ENCODE measurements around the gene ARMC7.
"Not testable (repeated sequence)": the region's sequence is repeated elsewhere in the genome, so short reads cannot be mapped to it uniquely, and the experiment has no call there.

ARMC7 gene

DNA sequence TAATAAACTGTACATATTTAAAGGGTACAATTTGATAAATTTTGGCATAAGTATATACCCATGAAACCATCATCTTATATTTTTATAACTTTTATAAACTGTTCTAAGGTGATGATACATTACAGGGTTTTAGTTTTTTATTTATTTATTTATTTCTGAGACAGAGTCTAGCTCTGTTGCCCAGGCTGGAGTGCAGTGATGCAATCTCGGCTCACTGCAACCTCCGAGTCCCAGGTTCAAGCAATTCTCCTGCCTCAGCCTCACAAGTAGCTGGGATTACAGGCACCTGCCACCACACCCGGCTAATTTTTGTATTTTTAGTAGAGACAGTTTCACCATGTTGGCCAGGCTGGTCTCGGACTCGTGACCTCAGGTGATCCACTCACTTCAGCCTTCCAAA is 18.2 kb downstream of the ARMC7 start:
- DNase-seq (ENCODE audit: extremely low read depth in 1 of 2, low read depth in 1 of 2): not testable (repeated sequence)

DNA sequence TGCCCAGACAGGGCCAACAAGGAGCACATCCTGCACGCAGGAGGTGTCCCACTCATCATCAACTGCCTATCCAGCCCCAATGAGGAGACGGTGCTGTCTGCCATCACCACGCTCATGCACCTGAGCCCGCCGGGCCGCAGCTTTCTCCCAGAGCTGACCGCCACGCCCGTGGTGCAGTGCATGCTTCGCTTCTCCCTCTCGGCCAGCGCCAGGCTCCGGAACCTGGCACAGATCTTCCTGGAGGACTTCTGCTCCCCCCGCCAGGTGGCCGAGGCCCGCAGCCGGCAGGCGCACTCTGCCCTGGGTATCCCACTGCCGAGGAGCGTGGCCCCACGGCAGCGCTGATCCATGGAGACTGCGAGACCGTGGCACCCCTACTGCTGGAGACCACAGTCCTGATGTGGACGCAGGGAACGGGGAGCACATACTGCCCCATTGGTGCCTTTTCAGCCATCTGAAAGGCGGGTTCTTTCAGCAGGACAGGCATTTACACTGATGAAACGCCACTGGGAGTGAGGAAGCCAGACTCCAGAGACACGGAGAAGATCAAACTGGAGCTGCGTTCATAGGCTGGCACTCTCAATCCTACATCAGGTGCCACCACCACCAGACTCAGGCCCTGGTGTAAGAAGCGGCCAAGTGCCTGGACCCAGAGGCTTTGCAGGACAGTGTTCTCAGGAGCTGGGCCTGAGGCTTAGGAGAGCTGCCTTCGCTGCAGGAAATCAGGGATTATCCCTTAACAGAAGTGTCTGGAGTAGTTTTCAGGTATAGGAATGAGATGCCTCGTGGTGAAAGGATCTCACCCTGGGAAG is 19.1 kb downstream of the ARMC7 start:
- DNase-seq (ENCODE audit: extremely low read depth in 1 of 2, low read depth in 1 of 2): no peak

DNA sequence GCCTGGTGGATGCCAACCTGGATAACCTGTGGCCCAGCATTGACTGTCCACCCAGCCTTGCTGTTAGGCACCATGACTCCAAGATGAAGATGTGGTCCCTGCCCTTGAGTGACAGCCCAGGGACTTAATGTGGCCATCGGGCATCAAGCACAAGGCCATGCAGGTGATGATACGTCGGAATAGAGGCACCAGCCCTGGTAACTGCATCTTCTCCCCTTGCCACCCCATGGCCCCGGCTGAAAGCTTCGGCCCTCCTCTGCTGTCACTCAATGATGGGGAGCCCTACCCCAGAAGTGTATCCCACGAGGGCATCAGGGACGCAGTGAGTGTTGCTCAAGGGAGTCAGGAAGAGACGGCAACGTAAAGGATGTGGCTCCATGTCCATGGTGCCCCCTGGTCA is 19.8 kb downstream of the ARMC7 start:
- no peak for DNase-seq (ENCODE audit: extremely low read depth in 1 of 2, low read depth in 1 of 2)

DNA sequence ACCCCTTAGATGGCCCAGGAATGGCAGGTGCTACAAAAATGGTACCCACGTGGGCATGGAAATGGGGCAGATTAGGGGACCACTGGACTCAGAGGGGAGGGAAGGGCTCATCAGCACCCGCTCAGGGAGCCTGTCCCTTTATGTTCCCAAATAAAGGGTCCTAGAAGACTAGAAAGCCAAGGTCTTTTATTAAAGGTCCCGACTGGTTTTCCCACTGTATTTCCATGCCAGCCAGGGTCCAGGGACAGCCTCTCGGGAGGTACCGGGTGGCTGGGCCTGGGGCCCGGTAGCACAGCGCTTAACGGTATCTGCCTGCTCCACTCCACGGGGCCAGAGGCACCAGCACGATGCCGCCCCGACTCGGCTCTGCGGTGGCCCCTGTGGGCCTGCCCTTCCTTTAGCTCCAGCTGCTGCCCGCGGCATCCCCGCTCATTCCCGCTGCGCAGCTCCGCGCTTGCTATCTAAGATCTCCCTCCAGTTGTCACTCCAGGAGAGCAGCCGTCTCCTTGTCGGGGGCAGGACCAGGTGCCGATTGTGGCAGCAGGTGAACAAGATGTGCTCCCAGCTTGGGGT is 20.4 kb downstream of the ARMC7 start:
- DNase-seq (ENCODE audit: extremely low read depth in 1 of 2, low read depth in 1 of 2): no peak

DNA sequence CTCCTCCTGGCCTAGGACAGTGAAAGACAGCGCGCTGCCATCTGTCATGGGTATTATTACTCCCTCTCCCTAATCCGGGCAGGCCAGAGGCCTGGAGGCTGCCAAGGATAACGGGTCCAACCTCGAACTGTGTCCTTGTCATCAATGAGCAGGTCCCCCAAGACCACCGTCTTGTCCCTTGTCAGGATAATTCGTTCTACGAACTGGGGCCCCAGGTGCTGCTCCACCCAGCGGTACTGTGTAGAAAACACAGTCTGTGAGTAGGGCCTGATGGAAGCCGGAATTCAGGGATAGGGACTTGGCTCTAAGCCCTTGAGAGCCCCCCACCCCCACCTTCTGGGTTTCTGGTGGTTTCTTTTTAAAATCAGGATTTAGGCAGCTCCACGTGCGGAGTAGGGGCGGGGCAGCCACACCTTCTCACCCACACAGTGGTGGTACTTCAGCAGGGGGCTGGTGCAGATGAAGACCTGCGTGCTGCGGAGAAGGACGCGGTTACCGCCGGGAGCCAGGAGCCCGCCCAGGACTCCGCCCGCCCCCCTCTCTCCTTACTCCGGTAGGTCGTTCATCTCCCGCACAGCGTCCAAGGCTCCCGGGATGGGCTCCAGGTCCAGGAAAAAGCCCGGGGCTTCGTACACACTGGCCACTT is 21.0 kb downstream of the ARMC7 start:
- peak in 1 of 2 donors; percentile 17 for DNase-seq (ENCODE audit: extremely low read depth in 1 of 2, low read depth in 1 of 2)

DNA sequence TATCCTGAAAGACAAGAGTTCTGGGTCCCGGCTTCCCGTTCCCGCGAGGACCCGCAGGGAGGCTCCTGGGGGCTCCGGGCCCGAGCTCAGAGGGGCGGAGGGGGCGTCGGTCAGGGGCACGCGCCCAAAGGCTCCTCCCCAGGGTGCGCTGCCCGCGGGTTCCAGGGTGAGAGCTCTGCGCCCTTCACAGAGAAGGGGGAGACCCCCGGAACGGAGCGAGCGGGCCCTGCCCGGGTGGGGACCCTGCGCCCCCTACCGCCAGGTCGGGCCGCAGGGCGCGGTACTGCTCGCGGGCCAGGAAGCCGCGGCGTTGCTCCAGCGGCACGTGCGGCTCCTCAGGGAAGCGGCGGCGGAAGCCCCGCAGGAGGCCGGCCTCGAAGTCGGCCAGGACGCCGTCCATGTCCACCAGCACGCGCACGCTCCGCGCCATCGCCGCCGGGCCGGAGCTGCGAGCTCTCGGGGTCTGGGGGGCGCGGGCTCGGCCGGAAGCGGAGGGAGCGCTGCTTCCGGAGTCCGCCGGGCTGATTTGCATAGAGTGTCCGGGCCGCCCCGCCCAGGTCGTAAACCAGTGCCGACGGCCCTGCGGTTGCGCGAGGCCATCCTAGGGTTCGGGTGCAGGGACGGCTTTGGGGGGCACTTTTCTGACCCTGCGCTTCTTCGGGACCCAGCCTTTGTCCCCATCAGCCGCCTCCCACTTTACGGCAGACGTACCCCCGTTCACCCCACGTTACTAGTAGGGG is 21.7 kb downstream of the ARMC7 start, which contains the start of gene NT5C:
Gene NT5C (minus strand): TSS at position 465 of the 740 bp plus-strand sequence. CDS start 35 bp downstream, at position 430.
- DNase-seq (ENCODE audit: extremely low read depth in 1 of 2, low read depth in 1 of 2): peak in 1 of 2 donors; percentile 47

DNA sequence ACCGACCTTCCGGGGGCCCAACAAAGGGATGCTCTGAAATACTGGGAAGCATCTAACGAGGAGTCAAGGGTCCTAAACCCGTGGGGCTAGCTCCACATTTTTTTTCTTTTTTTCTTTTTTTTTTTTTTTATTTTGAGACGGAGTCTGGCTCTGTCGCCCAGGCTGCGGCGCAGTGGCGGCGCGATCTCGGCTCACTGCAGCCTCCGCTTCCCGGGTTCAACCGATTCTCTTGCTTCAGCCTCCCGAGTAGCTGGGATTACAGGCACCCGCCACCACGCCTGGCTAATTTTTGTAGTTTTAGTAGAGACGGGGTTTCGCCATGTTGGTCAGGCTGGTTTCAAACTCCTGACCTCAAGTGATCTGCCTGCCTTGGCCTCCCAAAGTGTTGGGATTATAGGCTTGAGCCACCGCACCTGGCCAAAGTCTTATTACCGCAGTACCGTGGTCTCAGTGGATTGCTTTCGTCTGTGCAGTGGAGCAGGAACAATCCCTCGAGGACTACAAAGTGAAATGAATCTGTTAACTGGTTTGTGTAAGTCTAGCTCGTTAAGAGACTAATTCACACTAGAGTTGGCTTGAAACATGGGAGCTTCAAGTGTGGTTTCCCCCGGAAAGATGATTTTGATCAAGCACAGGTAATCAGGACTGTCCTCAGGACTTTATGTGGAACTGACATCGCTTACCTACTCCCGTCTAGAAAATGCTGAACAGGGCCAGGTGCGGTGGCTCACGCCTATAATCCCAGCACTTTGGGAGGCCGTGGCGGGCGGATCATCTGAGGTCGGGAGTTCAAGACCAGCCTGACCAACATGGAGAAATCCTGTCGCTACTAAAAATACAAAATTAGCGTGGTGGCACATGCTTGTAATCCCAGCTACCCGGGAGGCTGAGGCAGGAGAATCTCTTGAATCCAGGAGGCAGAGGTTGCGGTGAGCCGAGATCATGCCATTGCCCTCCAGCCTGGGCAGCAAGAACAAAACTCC is 22.5 kb downstream of the ARMC7 start:
- DNase-seq (ENCODE audit: extremely low read depth in 1 of 2, low read depth in 1 of 2): not testable (repeated sequence)

DNA sequence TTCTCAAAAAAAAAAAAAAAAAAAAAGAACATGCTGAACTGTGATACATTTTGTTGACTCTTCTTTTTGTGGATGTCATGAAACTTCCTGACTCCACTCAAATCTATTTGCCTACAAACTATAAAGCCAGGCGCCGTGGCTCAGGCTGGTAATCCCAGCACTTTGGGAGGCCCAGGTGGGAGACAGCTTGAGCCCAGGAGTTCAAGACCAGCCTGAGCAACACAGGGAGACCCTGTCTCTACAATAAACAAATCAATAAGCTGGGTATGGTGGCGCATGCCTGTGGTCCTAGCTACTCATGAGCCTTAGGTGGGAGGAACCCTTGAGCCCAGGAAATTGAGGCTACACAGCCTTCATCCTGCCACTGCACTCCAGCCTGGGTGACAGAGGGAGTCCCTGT is 23.2 kb downstream of the ARMC7 start:
- DNase-seq (ENCODE audit: extremely low read depth in 1 of 2, low read depth in 1 of 2): no peak

DNA sequence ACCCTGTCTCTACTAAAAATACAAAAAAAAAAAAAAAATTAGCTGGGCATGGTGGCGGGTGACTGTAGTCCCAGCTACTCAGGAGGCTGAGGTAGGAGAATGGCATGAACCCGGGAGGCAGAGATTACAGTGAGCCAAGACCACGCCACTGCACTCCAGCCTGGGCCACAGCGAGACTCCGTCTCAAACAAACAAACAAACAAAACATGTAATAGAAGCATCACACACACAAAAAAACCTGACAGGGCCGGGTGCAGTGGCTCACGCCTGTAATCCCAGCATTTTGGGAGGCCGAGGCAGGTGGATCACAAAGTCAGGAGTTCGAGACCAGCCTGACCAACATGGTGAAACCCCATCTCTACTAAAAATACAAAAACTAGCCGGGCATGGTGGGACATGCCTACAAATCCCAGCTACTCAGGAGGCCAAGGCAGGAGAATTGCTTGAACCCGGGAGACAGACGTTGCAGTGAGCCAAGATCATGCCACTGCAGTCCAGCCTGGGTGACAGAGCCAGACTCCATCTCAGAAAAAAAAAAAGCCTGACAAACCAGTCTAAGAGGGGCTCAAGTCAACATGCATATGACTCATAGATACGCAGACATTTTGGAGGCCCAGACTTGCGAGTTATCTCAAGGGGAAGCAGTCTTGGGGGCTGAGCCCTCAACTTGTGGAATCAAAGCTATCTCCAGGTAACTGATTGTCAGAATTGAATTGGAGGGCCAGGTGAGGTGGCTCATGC is 24.0 kb downstream of the ARMC7 start:
- DNase-seq (ENCODE audit: extremely low read depth in 1 of 2, low read depth in 1 of 2): not testable (repeated sequence)

DNA sequence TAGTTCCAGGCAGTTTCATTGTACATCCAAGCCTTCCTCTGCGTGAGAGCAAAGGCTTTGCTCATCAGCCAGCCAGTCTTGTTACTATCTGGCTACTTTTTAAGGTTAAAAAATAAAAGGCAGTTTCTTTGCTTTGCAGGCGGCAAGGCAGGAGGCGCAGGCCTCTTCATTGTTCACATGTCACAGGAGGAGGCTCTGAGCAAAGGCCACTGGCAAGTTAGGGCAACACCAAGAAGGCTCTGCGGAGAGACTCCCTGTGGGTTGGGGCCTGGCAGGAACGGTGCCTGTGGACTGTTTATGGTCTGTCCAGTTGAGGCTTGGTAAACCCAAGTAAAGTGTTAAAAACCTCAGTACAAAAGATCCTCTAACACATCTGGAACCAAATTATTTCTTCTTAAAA is 25.7 kb downstream of the ARMC7 start:
- DNase-seq (ENCODE audit: extremely low read depth in 1 of 2, low read depth in 1 of 2): no peak

DNA sequence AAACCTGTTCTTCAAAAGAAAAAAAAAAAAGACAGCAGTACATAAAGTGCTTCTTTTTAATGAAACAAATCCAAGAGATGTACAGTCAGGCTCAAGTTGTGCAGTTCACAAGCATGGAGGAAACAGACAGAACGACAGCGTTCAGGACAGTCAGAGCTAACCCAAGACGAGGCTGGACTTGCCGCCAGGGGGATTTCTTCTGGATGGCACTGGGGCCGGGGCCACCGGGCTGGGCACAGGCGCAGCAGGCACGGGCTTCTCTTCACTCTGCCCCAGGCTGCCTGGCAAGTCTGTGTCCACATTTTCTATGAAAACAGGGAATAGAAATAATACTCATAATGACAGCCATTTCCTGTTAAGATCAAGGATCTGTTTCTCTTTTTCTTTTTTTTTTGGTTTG is 26.2 kb downstream of the ARMC7 start:
- no peak for DNase-seq (ENCODE audit: extremely low read depth in 1 of 2, low read depth in 1 of 2)

DNA sequence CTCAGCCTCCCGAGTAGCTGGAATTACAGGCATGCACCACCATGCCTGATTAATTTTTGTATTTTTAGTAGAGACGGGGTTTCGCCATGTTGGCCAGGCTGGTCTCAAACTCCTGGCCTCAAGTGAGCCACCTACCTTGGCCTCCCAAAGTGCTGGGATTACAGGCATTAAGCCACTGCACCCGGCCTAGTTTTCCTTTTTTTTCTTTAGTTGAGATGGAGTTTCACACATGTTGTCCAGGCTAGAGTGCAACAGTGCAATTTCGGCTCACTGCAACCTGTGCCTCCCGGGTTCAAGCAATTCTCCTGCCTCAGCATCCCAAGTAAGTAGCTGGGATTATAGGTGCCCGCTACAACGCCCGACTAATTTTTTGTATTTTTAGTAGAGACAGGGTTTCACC is 28.0 kb downstream of the ARMC7 start:
- DNase-seq (ENCODE audit: extremely low read depth in 1 of 2, low read depth in 1 of 2): not testable (repeated sequence)

DNA sequence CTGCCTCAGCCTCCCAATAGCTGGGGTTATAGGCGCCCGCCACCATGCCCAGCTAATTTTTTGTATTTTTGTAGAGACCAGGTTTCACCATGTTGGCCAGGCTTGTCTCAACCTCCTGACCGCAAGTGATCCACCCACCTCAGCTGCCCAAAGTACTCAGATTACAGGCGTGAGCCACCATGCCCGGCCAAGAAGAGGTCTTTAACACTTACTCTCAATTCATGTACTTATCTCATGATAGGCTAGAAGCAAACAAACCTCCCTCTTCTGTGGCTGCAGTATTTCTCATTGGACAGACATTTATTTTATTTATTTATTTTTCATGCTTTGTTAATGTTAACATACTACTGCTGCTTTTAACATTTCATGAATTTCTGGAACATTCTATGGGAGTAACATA is 28.8 kb downstream of the ARMC7 start:
- DNase-seq (ENCODE audit: extremely low read depth in 1 of 2, low read depth in 1 of 2): no peak

DNA sequence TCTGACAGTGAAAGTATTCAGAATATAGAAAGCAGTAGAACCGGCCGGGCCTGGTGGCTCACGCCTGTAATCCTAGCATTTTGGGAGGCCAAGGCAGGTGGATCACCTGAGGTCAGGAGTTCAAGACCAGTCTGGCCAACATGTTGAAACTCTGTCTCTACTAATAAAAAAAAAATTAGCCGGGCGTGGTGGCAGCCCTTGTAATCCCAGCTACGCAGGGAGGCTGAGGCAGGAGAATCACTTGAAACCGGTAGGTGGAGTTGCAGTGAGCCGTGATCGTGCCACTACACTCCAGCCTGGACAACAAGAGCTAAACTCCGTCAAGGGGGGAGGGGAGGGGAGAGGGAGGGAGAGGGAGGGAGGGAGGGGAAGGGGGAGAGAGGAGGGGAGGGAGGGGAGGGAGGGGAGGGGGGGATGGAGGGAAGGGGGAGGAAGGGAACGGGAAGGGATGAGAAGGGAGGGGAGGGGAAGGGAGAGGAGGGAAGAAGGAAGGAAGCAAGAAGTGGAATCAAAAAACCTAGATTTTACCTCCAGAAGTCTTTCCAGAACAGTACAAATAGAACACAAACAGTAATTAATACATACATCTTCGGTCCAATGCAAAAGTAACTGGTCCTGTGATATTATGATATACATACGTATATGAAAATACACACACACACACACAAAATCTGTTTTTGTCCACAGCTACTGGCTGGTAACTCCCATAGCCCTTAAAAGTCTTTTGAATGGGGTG is 32.6 kb downstream of the ARMC7 start:
- DNase-seq (ENCODE audit: extremely low read depth in 1 of 2, low read depth in 1 of 2): no peak

DNA sequence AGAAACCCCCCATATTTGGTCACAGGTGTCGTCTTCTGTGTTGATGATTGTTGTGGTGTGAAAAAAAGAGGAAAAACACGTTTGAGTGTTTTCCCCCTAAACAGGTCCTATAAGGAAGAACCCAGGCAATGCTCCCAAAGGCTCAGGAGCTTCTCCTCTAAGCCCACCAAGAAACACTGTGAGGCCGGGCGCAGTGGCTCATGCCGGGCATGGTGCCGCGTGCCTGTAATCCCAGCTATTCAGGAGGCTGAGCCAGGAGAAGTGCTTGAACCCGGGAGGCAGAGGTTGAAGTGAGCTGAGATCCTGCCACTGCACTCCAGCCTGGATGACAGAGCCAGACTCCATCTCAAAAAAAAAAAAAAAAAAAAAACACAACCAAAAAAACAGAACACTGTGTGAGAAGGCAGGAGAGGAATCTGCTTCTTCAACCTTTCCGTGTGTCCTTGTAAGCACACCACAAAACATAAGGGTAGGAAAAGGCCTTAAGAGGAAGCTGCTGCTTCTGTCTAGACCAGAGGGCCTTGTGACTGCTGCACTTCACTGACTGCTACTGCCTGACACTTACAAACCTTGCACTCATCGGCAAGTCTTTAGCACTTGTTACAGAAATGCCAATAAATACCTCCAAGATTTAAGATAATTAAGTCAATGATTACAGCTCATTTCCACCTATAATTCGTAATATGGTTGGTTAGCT is 35.2 kb downstream of the ARMC7 start:
- no peak for DNase-seq (ENCODE audit: extremely low read depth in 1 of 2, low read depth in 1 of 2)

DNA sequence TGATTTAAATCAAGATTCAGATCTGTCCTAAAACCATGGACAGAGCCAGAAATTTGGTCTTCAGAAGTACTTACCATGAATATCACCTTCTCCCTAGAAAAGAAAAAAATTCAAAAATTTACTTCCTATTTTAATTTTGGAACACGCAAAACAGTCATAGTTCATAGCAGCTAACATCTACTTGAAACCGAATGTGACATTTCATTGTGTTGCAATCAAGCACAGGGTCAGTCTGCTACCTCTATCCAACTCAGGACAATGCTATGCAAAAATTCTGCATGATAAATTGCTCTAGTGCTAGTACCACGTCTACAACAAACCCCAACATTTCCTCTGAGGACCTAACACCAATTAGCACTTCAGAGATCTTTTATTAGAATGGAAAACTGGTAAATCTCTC is 36.8 kb downstream of the ARMC7 start:
- no peak for DNase-seq (ENCODE audit: extremely low read depth in 1 of 2, low read depth in 1 of 2)

DNA sequence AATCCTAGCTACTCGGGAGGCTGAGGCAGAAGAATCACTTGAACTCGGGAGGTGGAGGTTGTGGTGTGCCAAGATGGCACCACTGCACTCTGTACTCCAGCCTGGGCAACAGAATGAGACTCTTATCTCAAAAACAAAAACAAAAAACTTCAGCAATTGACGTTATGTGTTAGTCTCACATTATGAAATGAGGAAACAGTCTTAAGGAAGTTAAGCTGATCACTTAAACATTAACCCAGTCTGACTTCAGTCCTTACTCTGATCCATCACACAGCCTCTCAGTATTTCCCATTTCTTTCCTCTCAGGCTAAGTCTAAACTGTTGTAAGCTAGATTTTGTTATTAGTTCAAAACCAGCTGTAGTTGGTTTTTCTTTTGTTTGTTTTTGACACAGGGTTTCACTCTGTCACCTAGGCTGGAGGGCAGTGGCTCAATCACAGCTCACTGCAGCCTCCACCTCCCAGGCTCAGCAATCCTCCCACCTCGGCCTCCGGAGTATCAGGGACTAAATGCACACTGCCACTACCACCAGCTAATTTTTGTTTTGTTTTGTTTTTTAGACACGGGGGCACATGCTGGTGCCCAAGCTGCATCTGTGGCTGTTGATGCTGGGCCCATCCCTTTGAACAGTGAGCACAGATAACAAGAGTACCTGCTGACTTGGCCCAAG is 38.2 kb downstream of the ARMC7 start:
- no peak for DNase-seq (ENCODE audit: extremely low read depth in 1 of 2, low read depth in 1 of 2)

DNA sequence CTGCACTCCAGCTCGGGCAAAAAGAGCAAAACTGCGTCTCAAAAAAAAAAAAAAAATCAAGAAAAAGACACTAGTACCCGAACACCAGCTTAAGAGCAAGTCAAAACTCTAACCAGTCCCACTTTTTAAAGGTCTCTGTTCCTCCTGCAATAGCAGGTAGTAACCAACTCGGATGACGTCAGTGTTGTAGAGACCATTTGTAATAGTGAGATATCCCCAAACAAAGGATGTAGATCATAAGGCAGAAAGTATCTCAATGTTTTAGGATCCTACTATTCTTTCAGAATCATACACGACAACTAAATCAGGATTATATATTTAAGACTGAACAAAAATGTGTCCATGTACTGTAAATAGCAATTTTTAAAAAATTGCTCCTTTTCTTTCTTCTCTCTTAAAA is 42.2 kb downstream of the ARMC7 start:
- no peak for DNase-seq (ENCODE audit: extremely low read depth in 1 of 2, low read depth in 1 of 2)
